Esophagus muscularis mucosa (tissue), 4 donors: Measurements from ENCODE around the gene ATP11A.

ENCODE experiments used
- CTCF ChIP-seq, 3 experiments: fragments of 200-600 bp in 2 of 3; fragments of 450-650 bp in 1 of 3; sonication (generic) in 2 of 3; IDR thresholded peaks; one replicate each; pipeline ENCODE4 v1.5.1; 2017 to 2019; ENCODE audit warnings: antibody characterized with exemption in 3 of 3, mild to moderate bottlenecking in 2 of 3, moderate library complexity in 1 of 3
- EP300 ChIP-seq: sonication (generic); formaldehyde crosslinking; IDR thresholded peaks from one replicate; pipeline ENCODE4 v1.6.1; 2017; ENCODE audit warnings: antibody characterized with exemption
- POLR2A ChIP-seq: fragments of 450-650 bp; IDR thresholded peaks from one replicate; pipeline ENCODE4 v1.6.1; 2017; ENCODE audit warnings: antibody characterized with exemption, moderate library complexity, mild to moderate bottlenecking, low read depth
- POLR2AphosphoS5 ChIP-seq, 2 donors: sonication (generic); formaldehyde crosslinking; IDR thresholded peaks; one replicate each; pipeline ENCODE4 v1.6.1; 2017; ENCODE audit warnings: antibody characterized with exemption in 2 of 2

- TF ChIP-seq POLR2AphosphoS5 (IDR thresholded peaks at IDR 0.05) (no peak), CTCF (IDR thresholded peaks at IDR 0.05) (no peak), EP300 (no peak), POLR2A (no peak)
Observed at GRCh38 chr13:112838038-112838841, 148.4 kb downstream of the ATP11A start.
